Upper lobe of left lung (tissue), 4 donors: ENCODE data around the gene MYMK.

Experiments
- POLR2A ChIP-seq, 4 donors: fragments of 450-650 bp; IDR thresholded peaks; one replicate each; pipeline ENCODE4 v1.5.1; 2016 to 2017; ENCODE audit warnings: antibody characterized with exemption in 4 of 4, mild to moderate bottlenecking in 2 of 4
- TF ChIP-seq, protein P1 (sequence below), 6 experiments: fragments of 450-650 bp in 4 of 6; fragments of 200-600 bp in 2 of 6; sonication (generic) in 2 of 6; IDR thresholded peaks; one replicate each; pipeline ENCODE4 v1.5.1; 2016 to 2019; ENCODE audit warnings: antibody characterized with exemption in 6 of 6

DNA sequence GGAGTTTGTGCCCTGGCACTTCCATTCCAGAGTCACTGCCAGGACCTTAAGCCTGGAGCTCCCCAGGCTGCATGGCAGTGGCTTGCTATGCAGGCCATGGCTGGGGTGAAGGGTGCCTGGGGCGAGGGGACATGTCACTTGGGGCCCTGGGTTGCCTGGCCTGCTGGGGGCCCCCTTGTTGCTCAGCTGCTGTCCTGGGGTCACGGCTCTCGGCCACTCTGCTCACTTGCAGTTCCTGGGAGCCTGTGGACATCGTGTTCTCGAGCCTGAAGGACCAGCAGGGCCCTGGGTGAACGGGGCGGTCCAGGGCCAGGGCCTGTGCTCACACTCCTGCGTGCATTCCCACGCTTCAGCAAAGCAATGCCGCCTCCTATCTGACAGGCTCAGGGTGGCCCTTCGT, 31.3 kb downstream of the MYMK start:
- TF ChIP-seq POLR2A (IDR thresholded peaks at IDR 0.05) = no peak
- TF ChIP-seq, protein P1, sequence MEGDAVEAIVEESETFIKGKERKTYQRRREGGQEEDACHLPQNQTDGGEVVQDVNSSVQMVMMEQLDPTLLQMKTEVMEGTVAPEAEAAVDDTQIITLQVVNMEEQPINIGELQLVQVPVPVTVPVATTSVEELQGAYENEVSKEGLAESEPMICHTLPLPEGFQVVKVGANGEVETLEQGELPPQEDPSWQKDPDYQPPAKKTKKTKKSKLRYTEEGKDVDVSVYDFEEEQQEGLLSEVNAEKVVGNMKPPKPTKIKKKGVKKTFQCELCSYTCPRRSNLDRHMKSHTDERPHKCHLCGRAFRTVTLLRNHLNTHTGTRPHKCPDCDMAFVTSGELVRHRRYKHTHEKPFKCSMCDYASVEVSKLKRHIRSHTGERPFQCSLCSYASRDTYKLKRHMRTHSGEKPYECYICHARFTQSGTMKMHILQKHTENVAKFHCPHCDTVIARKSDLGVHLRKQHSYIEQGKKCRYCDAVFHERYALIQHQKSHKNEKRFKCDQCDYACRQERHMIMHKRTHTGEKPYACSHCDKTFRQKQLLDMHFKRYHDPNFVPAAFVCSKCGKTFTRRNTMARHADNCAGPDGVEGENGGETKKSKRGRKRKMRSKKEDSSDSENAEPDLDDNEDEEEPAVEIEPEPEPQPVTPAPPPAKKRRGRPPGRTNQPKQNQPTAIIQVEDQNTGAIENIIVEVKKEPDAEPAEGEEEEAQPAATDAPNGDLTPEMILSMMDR (IDR thresholded peaks at IDR 0.05) = no peak
